Measurements from ENCODE around the gene BNIP5. TPM values are rescaled to one million over a fixed set of nuclear protein-coding genes. Genes with fewer than 3 reads are reported as not detected.

The BNIP5 gene
- total RNA-seq, 1 experiment from 2014 or later: not detected

GRCh38 chr6:36374972-36375371 lies 38.3 kb upstream of the BNIP5 start:
- ChIA-PET POLR2A (ENCODE audit: unreplicated experiment) (no interaction called here), CTCF (no interaction called here)
- intact Hi-C loops (cut with micrococcal nuclease; ENCODE audit: unreplicated experiment): no loop called here

GRCh38 chr6:36374194-36374593 lies 37.5 kb upstream of the BNIP5 start:
- Histone ChIP-seq H3F3A (ENCODE audit: insufficient read depth, low read depth) (peaks cover 18% of the 10 kb centered on the region; the same call in 1 of the 2 replicates), H3K27me3 (ENCODE audit: insufficient read depth, low read depth) (no peaks in the 10 kb centered on the region), H3K9me2 (ENCODE audit: insufficient read depth) (no peaks in the 10 kb centered on the region), H2AFZ (no peak overlapping the region), H3K27ac (no peak overlapping the region), H4K20me1 (ENCODE audit: insufficient read depth) (no peaks in the 10 kb centered on the region), H3K79me2 (ENCODE audit: low read depth) (no peaks in the 10 kb centered on the region), H3K4me3 (no peak overlapping the region), H3K36me3 (ENCODE audit: low read depth) (no peaks in the 10 kb centered on the region), H3K4me2 (0 out of 2 replicates have a peak overlapping the region, but pooled peaks have one; percentile 2), H3K4me1 (replicated peaks; ENCODE audit: insufficient read depth) (peaks cover 22% of the 10 kb centered on the region), H3K9me3 (ENCODE audit: insufficient read depth, low read depth) (no peaks in the 10 kb centered on the region)
- no peak for DNase-seq
- no peak for TF ChIP-seq CTCF (conservative IDR thresholded peaks at IDR 0.05)
- POLR2A ChIA-PET (ENCODE audit: unreplicated experiment): interaction anchor here (0.7 kb wide), 1 partner anchor 559 kb away, joined by 6 read pairs; no protein-coding TSS in a partner anchor
- no TSS peak for BruUV-seq (replicated peaks)
- CTCF ChIA-PET: no interaction called here
- intact Hi-C loops (cut with micrococcal nuclease; ENCODE audit: unreplicated experiment): no loop called here

More at GRCh38 chr6:36374972-36375371, 38.3 kb upstream of the BNIP5 start:
- Histone ChIP-seq H3F3A (ENCODE audit: insufficient read depth, low read depth) (peaks cover 11% of the 10 kb centered on the region; the same call in 1 of the 2 replicates), H3K27me3 (ENCODE audit: insufficient read depth, low read depth) (no peaks in the 10 kb centered on the region), H3K4me1 (replicated peaks; ENCODE audit: insufficient read depth) (peaks cover 14% of the 10 kb centered on the region), H3K27ac (no peak overlapping the region), H3K79me2 (ENCODE audit: low read depth) (no peaks in the 10 kb centered on the region), H3K9me3 (ENCODE audit: insufficient read depth, low read depth) (no peaks in the 10 kb centered on the region), H2AFZ (no peak overlapping the region), H3K36me3 (ENCODE audit: low read depth) (no peaks in the 10 kb centered on the region), H3K4me2 (no peak overlapping the region), H3K4me3 (no peak overlapping the region), H3K9me2 (ENCODE audit: insufficient read depth) (no peaks in the 10 kb centered on the region), H4K20me1 (ENCODE audit: insufficient read depth) (no peaks in the 10 kb centered on the region)
- no peak for TF ChIP-seq CTCF (conservative IDR thresholded peaks at IDR 0.05)
- TF ChIP-seq EZH2 (IDR thresholded peaks at IDR 0.05; ENCODE audit: low read depth): no peak
- DNase-seq: no peak
- no TSS peak for BruUV-seq (replicated peaks)

GRCh38 chr6:36373368-36374019 lies 36.8 kb upstream of the BNIP5 start:
- no TSS peak for BruUV-seq (replicated peaks)
- intact Hi-C loops (cut with micrococcal nuclease; ENCODE audit: unreplicated experiment): no loop called here
- TF ChIP-seq CTCF (conservative IDR thresholded peaks at IDR 0.05): no peak
- TF ChIP-seq EZH2 (IDR thresholded peaks at IDR 0.05; ENCODE audit: low read depth): no peak
- no peaks in the 10 kb centered on the region for H4K20me1 ChIP-seq (ENCODE audit: insufficient read depth)
- no peak overlapping the region for H3K27ac ChIP-seq
- no peak overlapping the region for H2AFZ ChIP-seq
- POLR2A ChIA-PET (ENCODE audit: unreplicated experiment): interaction anchor here (0.7 kb wide), 1 partner anchor 559 kb away, joined by 6 read pairs; no protein-coding TSS in a partner anchor
- H3K4me3 ChIP-seq: no peak overlapping the region
- H3K4me1 ChIP-seq (replicated peaks; ENCODE audit: insufficient read depth): peaks cover 26% of the 10 kb centered on the region
- peak in 1 of 2 experiments; percentile 13 for DNase-seq
- no peaks in the 10 kb centered on the region for H3K9me3 ChIP-seq (ENCODE audit: insufficient read depth, low read depth)
- no peaks in the 10 kb centered on the region for H3K79me2 ChIP-seq (ENCODE audit: low read depth)
- CTCF ChIA-PET: no interaction called here
- 0 out of 2 replicates have a peak overlapping the region, but pooled peaks have one; percentile 2 for H3K4me2 ChIP-seq
- H3F3A ChIP-seq (ENCODE audit: insufficient read depth, low read depth): peaks cover 22% of the 10 kb centered on the region
- H3K27me3 ChIP-seq (ENCODE audit: insufficient read depth, low read depth): no peaks in the 10 kb centered on the region
- H3K9me2 ChIP-seq (ENCODE audit: insufficient read depth): no peaks in the 10 kb centered on the region
- no peaks in the 10 kb centered on the region for H3K36me3 ChIP-seq (ENCODE audit: low read depth)

Data from PC-9 (cell line).